ENCODE measurements around the gene SPACA9. TPM values are rescaled to one million over a fixed set of nuclear protein-coding genes. Genes with fewer than 3 reads are reported as not detected.

The SPACA9 gene
- total and polyA plus RNA-seq, 2 experiments from 2014 or later, result 1.1 to 1.5 TPM

DNA sequence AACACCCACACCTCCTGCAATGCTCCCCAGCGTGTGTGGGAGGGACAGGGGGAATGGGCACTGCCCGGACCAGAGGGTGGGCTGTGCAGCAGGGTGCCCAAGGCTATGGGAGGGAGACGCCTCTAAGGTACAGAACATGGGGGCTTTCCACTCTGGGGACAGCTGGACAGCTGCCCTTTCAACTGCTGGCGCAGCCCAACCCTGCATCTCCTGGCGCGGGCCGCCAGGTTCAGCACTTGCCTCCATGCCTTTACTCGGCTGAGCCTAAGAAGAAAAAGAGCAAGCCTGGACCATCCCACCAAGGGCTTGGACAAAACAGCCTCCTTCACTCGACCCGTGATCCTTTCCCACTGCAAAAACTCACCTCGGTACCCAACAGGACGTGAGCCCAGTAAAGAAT lies 15.6 kb upstream of the SPACA9 start (continued):
- TF ChIP-seq ZNF462 (CRISPR knock-in tag; IDR thresholded peaks at IDR 0.05) (no peak), EZH2phosphoT487 (IDR thresholded peaks at IDR 0.05; ENCODE audit: unreplicated experiment) (no peak)

DNA sequence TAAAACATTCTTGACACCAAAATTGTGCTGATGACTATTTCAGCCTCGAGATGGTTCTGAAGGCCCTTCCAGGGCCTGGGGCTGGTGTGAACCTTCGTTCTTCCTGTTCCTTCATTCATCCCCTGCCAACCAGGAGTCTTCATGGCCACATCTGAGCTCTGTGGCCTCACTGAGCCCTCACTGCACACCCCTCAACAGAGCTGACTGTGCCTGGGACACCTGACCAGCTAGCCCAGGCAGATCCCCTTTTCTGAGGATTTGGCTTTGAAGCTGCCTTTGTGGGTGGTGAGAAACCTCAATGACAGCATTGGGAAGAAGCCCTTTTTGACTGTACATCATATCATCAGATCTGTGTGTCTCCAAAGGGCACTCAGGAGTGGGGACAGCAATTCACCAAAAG lies 14.4 kb upstream of the SPACA9 start:
- ATAC-seq, result no peak
- no peaks in the 10 kb centered on the region for H3F3A ChIP-seq (replicated peaks; ENCODE audit: low read depth)
- peaks cover 12% of the 10 kb centered on the region for H3K4me1 Mint-ChIP-seq
- H3K36me3 ChIP-seq (ENCODE audit: insufficient read depth), result no peaks in the 10 kb centered on the region
- no peaks in the 10 kb centered on the region; the same call in 1 of the 2 replicates for H3K4me1 ChIP-seq (ENCODE audit: insufficient read depth)
- no peak overlapping the region for H3K4me3 ChIP-seq
- no peaks in the 10 kb centered on the region for H3K36me3 Mint-ChIP-seq (ENCODE audit: low read depth)
- H3K4me3 Mint-ChIP-seq, result no peak overlapping the region
- 0 out of 2 replicates have a peak overlapping the region, but pooled peaks have one; percentile 14 for H3K4me2 ChIP-seq
- H3K27me3 ChIP-seq (ENCODE audit: insufficient read depth), result no peaks in the 10 kb centered on the region
- H4K20me1 ChIP-seq (replicated peaks; ENCODE audit: insufficient read depth), result no peaks in the 10 kb centered on the region
- DNase-seq (ENCODE audit: low spot score), result no peak
- no peak overlapping the region for H3K27ac Mint-ChIP-seq
- H3K9me2 ChIP-seq (ENCODE audit: insufficient read depth), result peaks cover 5% of the 10 kb centered on the region; the same call in 1 of the 2 replicates
- H2AFZ ChIP-seq, result no peak overlapping the region
- no peaks in the 10 kb centered on the region for H3K9me3 Mint-ChIP-seq
- no peak overlapping the region for H3K27ac ChIP-seq (ENCODE audit: low read depth)
- H3K79me2 ChIP-seq (replicated peaks; ENCODE audit: insufficient read depth), result no peaks in the 10 kb centered on the region
- peaks cover 2% of the 10 kb centered on the region for H3K27me3 Mint-ChIP-seq (ENCODE audit: insufficient read depth, low read depth, poor library complexity)
- TF ChIP-seq STAT1 (IDR thresholded peaks at IDR 0.05; ENCODE audit: unreplicated experiment), result no peak
- TF ChIP-seq POLR2AphosphoS5 (IDR thresholded peaks at IDR 0.05; ENCODE audit: low read depth), result no peak
- TF ChIP-seq JUNB (IDR thresholded peaks at IDR 0.05; ENCODE audit: unreplicated experiment), result no peak
- no peak for TF ChIP-seq ZNF462 (CRISPR knock-in tag; IDR thresholded peaks at IDR 0.05)
- no peak for TF ChIP-seq ZNF114 (CRISPR knock-in tag; IDR thresholded peaks at IDR 0.05)

Measured in GM23338 (cell line).